ENCODE data around the gene EDIL3. TPM values are rescaled to one million over a fixed set of nuclear protein-coding genes. Genes with fewer than 3 reads are reported as not detected.

Gene EDIL3
- total and polyA plus RNA-seq, 2 of the 8 experiments (the other 6 are each of a cell fraction or from before 2014, with no cell fraction given): 14.7 to 47.2 TPM

GRCh38 chr5:83967417-83967816, 417.3 kb downstream of the EDIL3 start:
- WGBS, 2 experiments (ENCODE audit: extremely low coverage in 1 of 2, insufficient coverage in 1 of 2, insufficient read length in 1 of 2, insufficient replicate concordance in 2 of 2, low coverage in 1 of 2, low lambda C conversion rate in 2 of 2, missing lambda C conversion rate in 1 of 2): 100% methylated on average over 1 of the region's 1 CpG; no CpG with 5 or more reads in 1 of the 2 experiments
- CTCF ChIA-PET (ENCODE audit: partially characterized antibody): interaction anchor here (1.0 kb wide), 1 partner anchor 40 kb away, joined by 4 read pairs; no protein-coding TSS in a partner anchor

More at GRCh38 chr5:83967417-83967816, 417.3 kb downstream of the EDIL3 start:
- Histone ChIP-seq H3K79me2 (ENCODE audit: control insufficient read depth in 1 of 2, insufficient read depth in 2 of 2, low read length in 2 of 2) (no peaks in the 10 kb centered on the region), H3K27me3 (replicated peaks in 1 of 4; ENCODE audit: control insufficient read depth in 3 of 4, extremely low read depth in 1 of 4, insufficient read depth in 3 of 4, low read length in 3 of 4) (peaks cover 0 to 1% (median 0%) of the 10 kb centered on the region in 4 experiments; a peak in 1 of 7 replicates), H2AFZ (ENCODE audit: low read length) (no peak overlapping the region), H4K5ac (ENCODE audit: insufficient read length, low read depth, low read length) (no peak overlapping the region), H4K8ac (ENCODE audit: extremely low read depth, insufficient read depth, low read length) (no peak overlapping the region), H2BK12ac (ENCODE audit: low read depth, low read length) (no peak overlapping the region), H2BK120ac (replicated peaks; ENCODE audit: low read depth, low read length) (no peak overlapping the region), H3K79me1 (ENCODE audit: low read depth, low read length) (no peaks in the 10 kb centered on the region), H3K4me3 (ENCODE audit: extremely low read depth in 1 of 4, insufficient read depth in 2 of 4, low read depth in 3 of 4, low read length in 4 of 4) (no peak overlapping the region), H2AK5ac (ENCODE audit: low read depth, low read length) (no peak overlapping the region), H3K4me2 (ENCODE audit: insufficient read depth in 1 of 2, low read depth in 2 of 2, low read length in 2 of 2) (no peak overlapping the region), H3K23ac (ENCODE audit: insufficient read length) (no peak overlapping the region), H4K91ac (replicated peaks; ENCODE audit: insufficient read length, low read length) (no peak overlapping the region), H2BK20ac (ENCODE audit: low read length) (no peak overlapping the region), H3K14ac (ENCODE audit: insufficient read length) (no peak overlapping the region), H3K4me1 (replicated peaks in 1 of 4; ENCODE audit: control insufficient read depth in 3 of 4, insufficient read depth in 4 of 4, low read length in 3 of 4) (no peaks in the 10 kb centered on the region), H3K36me3 (ENCODE audit: control insufficient read depth in 2 of 4, insufficient read depth in 4 of 4, low read length in 3 of 4) (no peaks in the 10 kb centered on the region; a peak in 1 of 8 replicates), H4K20me1 (replicated peaks in 1 of 2; ENCODE audit: control insufficient read depth in 1 of 2, insufficient read depth in 2 of 2, low read length in 2 of 2) (no peaks in the 10 kb centered on the region), H3K27ac (ENCODE audit: low read depth, low read length) (no peak overlapping the region), H3K56ac (replicated peaks; ENCODE audit: insufficient read length, low read depth, low read length) (no peak overlapping the region), H3K9ac (replicated peaks in 1 of 4; ENCODE audit: extremely low read depth in 1 of 4, low read depth in 3 of 4, low read length in 3 of 4) (no peak overlapping the region), H2BK15ac (ENCODE audit: low read length) (no peak overlapping the region), H3K18ac (ENCODE audit: extremely low read depth, low read length) (no peak overlapping the region), H3K4ac (replicated peaks; ENCODE audit: insufficient read length, low read depth, low read length) (no peak overlapping the region), H3K9me3 (ENCODE audit: insufficient read depth in 2 of 2, low read depth in 1 of 2, low read length in 1 of 2) (no peaks in the 10 kb centered on the region), H2BK5ac (ENCODE audit: low read depth, low read length) (no peak overlapping the region), H3K23me2 (ENCODE audit: low read depth, low read length) (no peaks in the 10 kb centered on the region)
- TF ChIP-seq MAX (IDR thresholded peaks at IDR 0.05): no peak
- no peak for TF ChIP-seq TAF7 (optimal IDR thresholded peaks at IDR 0.05; ENCODE audit: borderline replicate concordance, low read depth, low read length)
- no peak for TF ChIP-seq POLR2A (IDR thresholded peaks at IDR 0.05; ENCODE audit: control extremely low read depth in 1 of 2, low read depth in 2 of 2, low read length in 2 of 2)
- TF ChIP-seq SIX5 (IDR thresholded peaks at IDR 0.05; ENCODE audit: low read depth, low read length): no peak
- TF ChIP-seq CEBPB (IDR thresholded peaks at IDR 0.05; ENCODE audit: low read depth, low read length): no peak
- TF ChIP-seq GTF2F1 (IDR thresholded peaks at IDR 0.05; ENCODE audit: borderline replicate concordance, low read depth, low read length): no peak
- TF ChIP-seq RXRA (IDR thresholded peaks at IDR 0.05; ENCODE audit: insufficient read depth, low read depth, low read length): no peak
- TF ChIP-seq RBBP5 (IDR thresholded peaks at IDR 0.05; ENCODE audit: borderline replicate concordance, low read depth, low read length): no peak
- TF ChIP-seq RAD21 (IDR thresholded peaks at IDR 0.05 in 1 of 2, conservative IDR thresholded peaks at IDR 0.05 in 1 of 2; ENCODE audit: low read depth in 2 of 2, low read length in 2 of 2): no peak
- no peak for DNase-seq (ENCODE audit: low read depth in 1 of 2, low spot score in 2 of 2)
- POLR2A ChIA-PET (ENCODE audit: partially characterized antibody): no interaction called here
- FAIRE-seq: no peak

All from H1 (cell line).